NCI-H1694 treated with DMSO at 0.1 percent for 48 hours (cell line): ENCODE measurements around the gene KLHL1.
"Not testable (repeated sequence)": the region's sequence is repeated elsewhere in the genome, so short reads cannot be mapped to it uniquely, and the experiment has no call there.

ENCODE experiments used
- DNase-seq: peaks from one replicate; lab custom pipeline; 2025; lab: John Stamatoyannopoulos, UW

KLHL1 gene

GRCh38 chr13:70108356-70109105 lies at the start of gene KLHL1:
Gene KLHL1 (minus strand): TSS chr13:70108452. CDS start chr13:70107699, 753 bp downstream.
- DNase-seq: no peak

GRCh38 chr13:70142658-70143057 lies 34.4 kb upstream of the KLHL1 start:
- not testable (repeated sequence) for DNase-seq

DNA sequence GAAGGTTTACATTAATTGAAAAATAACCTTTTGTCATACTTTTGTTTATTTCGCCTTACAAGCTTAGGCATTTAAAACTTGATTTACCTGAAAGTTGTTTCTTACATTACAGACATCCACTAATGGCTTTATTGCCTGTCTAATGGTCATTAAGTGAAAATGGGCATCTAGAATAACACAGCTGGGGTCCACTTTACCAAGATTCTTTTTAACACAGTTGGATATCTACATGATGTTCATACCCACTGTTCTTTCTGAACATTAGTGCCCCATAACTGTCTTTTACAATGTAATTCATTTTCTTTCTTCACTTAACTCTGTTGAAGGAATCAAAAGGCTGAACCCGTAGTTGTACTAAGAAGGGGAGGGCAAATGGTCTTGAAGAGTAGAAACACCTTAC lies 19.8 kb upstream of the KLHL1 start:
- DNase-seq: no peak

DNA sequence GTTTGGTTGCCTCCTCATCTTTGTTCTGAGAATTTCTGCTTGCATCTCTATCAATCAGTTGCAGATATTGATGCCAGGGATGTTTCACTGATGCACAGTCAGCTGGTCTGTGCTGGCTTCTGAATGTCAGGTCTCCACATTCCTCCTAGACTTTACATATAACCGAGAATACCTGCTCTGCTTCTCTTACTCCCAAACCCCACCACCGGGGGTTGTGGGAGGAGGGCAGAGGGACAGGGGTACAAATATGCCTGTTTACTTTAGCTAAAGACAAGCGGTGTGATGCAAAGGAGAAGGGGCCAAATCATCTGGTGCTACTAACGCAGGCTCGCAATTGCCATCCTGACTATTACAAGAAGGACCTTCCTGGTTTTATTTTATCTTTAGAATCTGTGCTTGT lies 17.4 kb upstream of the KLHL1 start:
- DNase-seq: no peak

DNA sequence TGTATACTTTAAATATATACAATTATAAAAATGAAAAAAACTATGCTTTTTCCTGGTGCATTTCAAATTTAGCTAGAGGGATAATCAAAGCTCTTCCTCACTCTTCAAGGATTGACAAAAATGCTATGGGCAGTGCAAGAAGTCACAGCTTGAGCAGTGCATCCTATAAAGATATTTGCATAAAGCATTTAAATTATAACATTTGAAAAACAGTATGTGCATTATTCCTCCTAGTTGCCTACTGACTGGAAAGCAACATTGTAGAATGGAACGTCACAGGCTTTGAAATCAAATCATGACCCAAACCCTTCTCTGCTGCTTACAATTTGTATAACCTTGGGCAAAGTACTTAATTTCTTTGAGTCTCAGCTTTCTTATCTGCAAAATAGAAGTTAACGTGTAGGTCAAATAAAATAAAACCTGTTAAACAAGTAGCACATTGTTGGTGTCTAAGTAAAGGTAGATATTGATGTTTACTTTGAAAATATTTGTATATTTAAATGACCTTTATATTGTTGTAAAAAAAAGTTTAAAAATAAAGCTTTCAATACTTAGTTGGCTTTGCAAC lies 9.2 kb upstream of the KLHL1 start:
- no peak for DNase-seq

- DNase-seq: no peak
These were observed 562 bp downstream of the KLHL1 start, which contains the start of gene ATXN8OS for GRCh38 chr13:70107498-70108281. Gene ATXN8OS (plus strand): TSS chr13:70107826.

DNA sequence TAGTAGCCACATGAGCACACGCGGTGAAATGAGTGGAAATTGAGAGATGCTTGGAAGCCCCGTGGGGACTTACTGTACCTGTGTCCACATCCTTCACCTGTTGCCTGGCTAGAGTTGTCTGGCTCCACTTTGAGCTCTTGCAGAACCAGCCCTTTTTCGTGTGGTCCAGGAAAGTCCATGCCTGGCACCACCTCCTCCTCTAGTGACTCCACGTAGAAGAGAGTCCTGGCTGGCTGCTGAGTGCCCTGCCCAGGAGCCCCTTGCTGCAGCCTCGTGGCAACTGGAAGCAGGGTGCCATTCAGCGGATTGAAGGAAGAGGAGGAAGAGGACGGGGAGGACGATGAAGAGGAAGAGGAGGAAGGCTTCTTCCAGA lies 1.1 kb downstream of the KLHL1 start:
- DNase-seq: no peak

- no peak for DNase-seq
These were observed 3.8 kb downstream of the KLHL1 start for GRCh38 chr13:70104481-70104880.

DNA sequence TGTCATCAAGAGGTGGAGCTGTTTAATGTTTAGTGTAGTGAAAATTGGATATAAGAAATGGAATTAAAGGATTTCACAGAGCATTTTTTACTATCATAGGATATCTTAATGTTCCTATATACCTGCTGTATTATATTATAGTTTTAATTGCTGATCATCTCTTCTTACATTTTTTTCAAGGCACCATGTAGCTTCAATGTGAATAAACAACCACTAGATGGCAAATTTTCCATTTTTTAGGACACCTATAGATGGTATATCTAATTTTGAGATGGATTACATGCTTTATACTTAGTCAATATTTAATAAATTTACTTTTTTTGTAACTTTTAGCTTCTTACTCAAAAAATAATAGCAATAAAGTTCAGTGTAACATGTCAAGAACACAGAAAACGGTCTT lies 9.6 kb downstream of the KLHL1 start:
- DNase-seq: no peak

DNA sequence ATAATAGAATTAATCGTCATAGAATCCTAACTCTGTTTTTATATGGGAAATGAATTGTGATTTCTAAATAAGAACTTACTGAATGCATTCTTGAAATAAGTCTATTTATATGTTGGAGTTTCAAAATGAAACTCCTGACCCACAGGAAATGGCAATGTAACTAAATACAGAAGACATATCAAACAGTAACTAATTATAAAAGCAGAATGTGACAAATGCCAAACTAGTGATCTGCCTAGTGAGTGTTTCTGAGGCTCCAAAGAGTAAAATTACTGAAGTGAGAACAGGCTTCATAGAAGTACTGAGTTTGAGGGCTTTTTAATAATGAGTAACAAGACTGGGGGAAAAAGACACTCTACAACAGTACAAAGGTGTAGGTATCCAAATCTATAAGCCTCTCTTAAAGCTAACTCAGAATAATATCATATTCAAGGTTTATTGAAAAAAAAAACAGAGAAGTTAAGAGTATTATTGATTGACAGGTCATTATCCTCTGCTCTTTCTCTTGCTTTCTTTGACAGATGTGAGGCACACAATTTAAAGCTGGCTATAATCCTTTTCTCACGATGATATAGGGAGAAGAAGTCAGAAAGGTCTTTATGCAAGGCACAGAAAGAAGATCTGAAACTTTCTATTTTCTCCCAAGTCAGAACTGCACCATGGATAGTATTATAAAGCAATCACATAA lies 18.1 kb downstream of the KLHL1 start:
- DNase-seq: no peak

DNA sequence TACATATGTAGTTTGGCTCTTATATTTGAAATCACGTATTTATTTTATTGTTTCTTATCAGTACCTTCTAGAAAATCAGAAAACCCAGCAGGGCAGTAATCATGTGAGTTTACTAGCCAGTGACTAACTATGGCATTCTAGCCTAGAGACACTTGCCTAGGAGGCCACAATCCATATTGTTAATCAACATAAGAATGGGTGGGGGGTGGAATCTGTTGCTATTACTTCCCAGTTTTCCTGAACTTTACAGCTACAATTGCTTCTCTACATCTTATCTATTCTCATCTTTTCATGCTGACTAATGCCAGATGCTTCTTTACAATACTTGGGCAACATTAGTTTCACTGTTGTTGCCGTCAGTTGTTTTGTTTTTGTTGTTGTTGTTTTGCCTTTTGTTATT lies 19.3 kb downstream of the KLHL1 start:
- no peak for DNase-seq

DNA sequence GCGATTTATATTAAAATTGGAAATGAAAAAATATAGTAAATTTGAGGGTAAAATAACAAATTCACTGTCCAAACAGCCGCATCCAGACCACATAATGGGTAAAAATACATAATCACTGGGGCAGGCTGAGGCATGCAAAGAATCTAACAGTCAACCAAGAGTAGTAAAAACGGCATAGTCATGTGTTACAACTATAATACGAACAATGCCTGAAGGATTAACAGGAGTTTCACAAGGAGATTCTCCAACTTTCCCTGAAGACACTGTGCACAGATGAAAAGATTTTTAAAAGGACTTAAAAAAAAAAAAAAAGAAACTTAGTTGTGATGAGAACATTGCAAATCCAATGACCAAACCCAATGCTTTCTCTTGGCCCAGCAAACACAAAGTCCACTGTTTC lies 21.0 kb downstream of the KLHL1 start:
- DNase-seq: no peak

DNA sequence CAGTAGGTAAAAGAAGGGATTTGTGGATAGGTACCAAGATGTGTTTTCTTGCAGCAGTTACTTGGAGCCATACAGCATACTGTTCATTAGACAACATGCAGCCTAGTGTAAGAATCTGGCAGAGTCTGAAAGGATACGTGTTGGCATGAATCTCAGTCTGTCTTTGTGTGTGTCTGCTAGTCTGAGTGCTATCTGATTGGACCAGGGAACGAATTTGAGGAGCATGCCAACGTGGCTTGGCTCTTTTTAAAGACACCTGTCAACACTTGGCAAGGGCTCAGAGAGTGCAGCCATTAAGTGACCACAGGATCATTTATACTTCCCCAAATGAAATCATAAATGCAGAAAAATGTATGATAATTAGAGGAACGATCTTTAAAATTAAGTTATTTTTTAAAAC lies 28.2 kb downstream of the KLHL1 start:
- DNase-seq: no peak

DNA sequence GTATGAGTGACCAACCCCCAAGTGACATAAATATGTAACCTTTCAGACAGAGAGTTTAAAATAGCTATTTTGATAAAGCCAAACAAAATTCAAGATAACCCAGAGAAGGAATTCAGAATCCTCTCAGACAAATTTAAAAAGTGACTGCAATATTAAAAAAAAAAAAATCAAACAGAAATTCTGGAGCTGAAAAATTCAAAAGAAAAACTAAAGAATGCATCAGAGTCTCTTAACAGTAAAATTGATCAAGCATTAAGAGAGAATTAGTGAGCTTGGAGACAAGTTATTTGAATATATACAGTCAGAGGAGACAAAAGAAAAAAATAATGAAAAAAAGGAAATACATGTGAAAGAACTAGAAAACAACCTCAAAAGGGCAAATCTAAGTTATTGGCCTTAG lies 53.7 kb downstream of the KLHL1 start:
- no peak for DNase-seq

DNA sequence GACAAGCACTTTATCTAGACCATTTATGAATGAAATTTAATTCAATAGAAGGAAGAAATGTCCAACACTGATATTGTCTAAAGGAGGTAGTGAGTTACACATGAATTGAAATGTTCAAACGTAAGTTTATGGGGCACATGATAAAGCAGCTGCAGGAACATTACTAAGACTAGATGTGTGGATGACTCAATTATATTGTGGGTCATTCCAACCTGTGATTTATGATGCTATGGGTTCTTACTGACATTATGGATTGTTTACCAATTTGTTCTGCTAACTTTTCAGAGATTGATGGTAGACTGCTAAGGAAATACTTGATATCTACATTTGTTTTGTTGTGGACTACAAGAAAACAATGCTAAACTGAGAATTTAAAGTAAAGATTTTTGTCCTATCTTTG lies 56.7 kb downstream of the KLHL1 start:
- DNase-seq: no peak

GRCh38 chr13:70043685-70044084 lies 64.6 kb downstream of the KLHL1 start:
- DNase-seq: no peak

- no peak for DNase-seq
These were observed 66.1 kb downstream of the KLHL1 start for GRCh38 chr13:70042193-70042592.

- DNase-seq: no peak
These were observed 74.0 kb downstream of the KLHL1 start for GRCh38 chr13:70034286-70034685.

DNA sequence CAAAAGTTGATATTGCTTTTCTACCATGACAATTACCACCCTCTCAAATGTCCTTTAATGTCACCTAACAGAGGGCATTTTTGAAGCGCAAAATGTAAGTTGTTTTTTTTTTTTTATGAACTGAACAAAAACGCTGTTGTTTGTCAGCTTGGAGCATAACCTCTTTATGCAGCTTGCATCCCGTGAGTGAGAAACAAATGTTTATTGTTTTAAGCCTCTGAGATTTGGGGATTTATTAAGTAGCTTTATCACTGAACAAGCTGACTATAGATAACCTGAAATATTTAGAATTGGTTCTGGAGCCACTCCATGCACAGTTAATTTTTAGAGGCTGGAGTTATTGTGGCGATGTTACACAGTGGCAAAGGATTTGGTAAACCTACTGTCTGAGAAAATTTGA lies 80.7 kb downstream of the KLHL1 start:
- DNase-seq: no peak

GRCh38 chr13:70023516-70023915 lies 84.7 kb downstream of the KLHL1 start:
- no peak for DNase-seq

- DNase-seq: no peak
These were observed 85.6 kb downstream of the KLHL1 start for GRCh38 chr13:70022646-70023045.

DNA sequence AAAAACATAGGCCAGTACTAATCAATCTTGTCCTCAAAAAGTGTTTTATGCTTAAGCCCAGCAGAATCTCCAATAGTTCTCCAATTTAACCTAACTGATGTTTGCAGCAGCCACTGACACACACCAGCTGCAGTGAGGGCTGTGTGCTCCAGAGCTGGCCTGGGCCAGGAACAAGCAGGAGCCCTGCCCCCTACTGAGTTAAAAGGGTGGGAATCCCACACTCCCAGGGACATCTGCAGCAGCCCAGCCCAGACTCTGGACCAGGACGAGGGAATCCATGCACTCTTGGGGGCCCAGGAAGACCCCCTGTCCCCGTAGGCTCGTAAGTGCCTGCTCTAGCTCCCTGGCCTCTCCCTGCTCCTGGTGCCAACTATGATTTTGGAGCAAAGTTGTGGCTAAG lies 92.1 kb downstream of the KLHL1 start:
- DNase-seq: no peak

- no peak for DNase-seq
These were observed 93.9 kb downstream of the KLHL1 start for GRCh38 chr13:70014337-70014736.
